H1 (cell line): Measurements from ENCODE around the gene ASXL3. TPM values are rescaled to one million over a fixed set of nuclear protein-coding genes. Genes with fewer than 3 reads are reported as not detected.

Source experiments
- CTCF ChIA-PET: fragments of 300-600 bp; sonication (Branson Sonifier 250); formaldehyde crosslinking; loops from one replicate; lab custom pipeline; 2021; ENCODE audit not compliant: partially characterized antibody; lab: Charles Lee
- POLR2A ChIA-PET: fragments of 300-600 bp; sonication (Branson Sonifier 250); formaldehyde crosslinking; loops from one replicate; lab custom pipeline; 2021; ENCODE audit warnings: inconsistent platforms; ENCODE audit not compliant: partially characterized antibody; lab: Charles Lee
- DNase-seq, 2 experiments: peaks; one replicate each; pipeline versions ENCODE4 v3.0.0 to v3.0.0-alpha.2; 2010 to 2022; ENCODE audit warnings: low spot score in 2 of 2, low read depth in 1 of 2, mixed read lengths in 1 of 2
- FAIRE-seq: peaks from 2 replicates; lab custom pipeline; 2011; peaks lifted over from hg19 to GRCh38; lab: Jason Lieb, UNC
- H2AFZ ChIP-seq: 2 replicates; pipeline ENCODE4 v1.8.1; 2012; ENCODE audit warnings: low read length, inconsistent platforms
- H2AK5ac ChIP-seq: 2 replicates; pipeline ENCODE4 v1.6.1; 2013; ENCODE audit warnings: low read depth, low read length
- H2BK120ac ChIP-seq: replicated peaks from 2 replicates; pipeline ENCODE3; 2013; ENCODE audit warnings: low read depth, low read length, inconsistent platforms
- H2BK12ac ChIP-seq: 2 replicates; pipeline ENCODE4 v1.6.1; 2013; ENCODE audit warnings: low read depth, low read length
- H2BK15ac ChIP-seq: 2 replicates; pipeline ENCODE4 v1.6.1; 2013; ENCODE audit warnings: low read length
- H2BK20ac ChIP-seq: 2 replicates; pipeline ENCODE4 v1.6.1; 2013; ENCODE audit warnings: low read length
- H2BK5ac ChIP-seq: 2 replicates; pipeline ENCODE4 v1.6.1; 2013; ENCODE audit warnings: low read depth, low read length
- H3K14ac ChIP-seq: 2 replicates; pipeline ENCODE4 v1.6.1; 2013; ENCODE audit warnings: inconsistent platforms; ENCODE audit not compliant: insufficient read length
- H3K18ac ChIP-seq: 2 replicates; pipeline ENCODE4 v1.6.1; 2013; ENCODE audit warnings: low read length; ENCODE audit errors: extremely low read depth
- H3K23ac ChIP-seq: 2 replicates; pipeline ENCODE4 v1.6.1; 2013; ENCODE audit warnings: inconsistent platforms; ENCODE audit not compliant: insufficient read length
- H3K23me2 ChIP-seq: 2 replicates; pipeline ENCODE4 v1.6.1; 2013; ENCODE audit warnings: low read depth, low read length
- H3K27ac ChIP-seq: 2 replicates; pipeline ENCODE4 v1.6.1; 2011; ENCODE audit warnings: low read depth, low read length, inconsistent platforms
- H3K27me3 ChIP-seq, 4 experiments: replicated peaks in 1 of 4; 1 replicate in 1 of 4; 2 replicates in 3 of 4; pipeline versions ENCODE4 v1.6.1 to v1.8.1; 2011 to 2013; ENCODE audit warnings: low read length in 3 of 4, mild to moderate bottlenecking in 3 of 4, inconsistent platforms in 2 of 4, mixed read lengths in 2 of 4, moderate library complexity in 1 of 4; ENCODE audit not compliant: control insufficient read depth in 3 of 4, insufficient read depth in 3 of 4; ENCODE audit errors: extremely low read depth in 1 of 4
- H3K36me3 ChIP-seq, 4 experiments: 2 replicates each; pipeline versions ENCODE4 v1.6.1 to v1.8.1; 2011 to 2013; ENCODE audit warnings: mild to moderate bottlenecking in 4 of 4, low read length in 3 of 4, moderate library complexity in 2 of 4, control low read depth in 1 of 4, inconsistent platforms in 1 of 4; ENCODE audit not compliant: insufficient read depth in 4 of 4, control insufficient read depth in 2 of 4
- H3K4ac ChIP-seq: replicated peaks from 2 replicates; pipeline ENCODE3; 2013; ENCODE audit warnings: low read length, low read depth, mixed read lengths, inconsistent platforms; ENCODE audit not compliant: insufficient read length
- H3K4me1 ChIP-seq, 4 experiments: replicated peaks in 1 of 4; 1 replicate in 1 of 4; 2 replicates in 3 of 4; pipeline versions ENCODE4 v1.6.1 to v1.8.1; 2011 to 2013; ENCODE audit warnings: low read length in 3 of 4, inconsistent platforms in 2 of 4, mixed read lengths in 1 of 4; ENCODE audit not compliant: insufficient read depth in 4 of 4, control insufficient read depth in 3 of 4
- H3K4me2 ChIP-seq, 2 experiments: 2 replicates each; pipeline versions ENCODE4 v1.6.1 to v1.8.1; 2011 to 2013; ENCODE audit warnings: low read depth in 2 of 2, low read length in 2 of 2, control low read depth in 1 of 2, inconsistent platforms in 1 of 2, mild to moderate bottlenecking in 1 of 2; ENCODE audit not compliant: insufficient read depth in 1 of 2
- H3K4me3 ChIP-seq, 4 experiments: fragments of 200-600, 300-600 bp in 1 of 4; sonication (generic), shearing (Covaris generic), sonication (Bioruptor Twin) in 1 of 4; 2 replicates each; pipeline versions ENCODE4 v1.5.1 to v1.8.1; 2011 to 2016; ENCODE audit warnings: low read length in 4 of 4, low read depth in 3 of 4, control low read depth in 2 of 4, inconsistent platforms in 2 of 4, mild to moderate bottlenecking in 2 of 4, mixed read lengths in 1 of 4, moderate library complexity in 1 of 4; ENCODE audit not compliant: insufficient read depth in 2 of 4; ENCODE audit errors: extremely low read depth in 1 of 4
- H3K56ac ChIP-seq: replicated peaks from 2 replicates; pipeline ENCODE3; 2013; ENCODE audit warnings: low read depth, mild to moderate bottlenecking, mixed read lengths, low read length, inconsistent platforms; ENCODE audit not compliant: insufficient read length
- H3K79me1 ChIP-seq: 2 replicates; pipeline ENCODE4 v1.6.1; 2013; ENCODE audit warnings: low read depth, low read length, control low read depth
- H3K79me2 ChIP-seq, 2 experiments: 2 replicates each; pipeline versions ENCODE4 v1.6.1 to v1.8.1; 2012 to 2013; ENCODE audit warnings: low read length in 2 of 2, mild to moderate bottlenecking in 2 of 2, inconsistent platforms in 1 of 2; ENCODE audit not compliant: insufficient read depth in 2 of 2, control insufficient read depth in 1 of 2
- H3K9ac ChIP-seq, 4 experiments: replicated peaks in 1 of 4; 1 replicate in 1 of 4; 2 replicates in 3 of 4; pipeline versions ENCODE4 v1.6.1 to v1.8.1; 2011 to 2013; ENCODE audit warnings: low read depth in 3 of 4, low read length in 3 of 4, control low read depth in 2 of 4, mild to moderate bottlenecking in 2 of 4, moderate library complexity in 2 of 4, inconsistent platforms in 1 of 4; ENCODE audit errors: extremely low read depth in 1 of 4
- H3K9me3 ChIP-seq, 2 experiments: 2 replicates each; pipeline versions ENCODE4 v1.6.1 to v1.8.1; 2012 to 2013; ENCODE audit warnings: mild to moderate bottlenecking in 2 of 2, moderate library complexity in 2 of 2, control low read depth in 1 of 2, inconsistent platforms in 1 of 2, low read depth in 1 of 2, low read length in 1 of 2, mixed read lengths in 1 of 2; ENCODE audit not compliant: insufficient read depth in 2 of 2
- H4K20me1 ChIP-seq, 2 experiments: replicated peaks in 1 of 2; 2 replicates each; pipeline versions ENCODE3 to v1.8.1; 2011 to 2013; ENCODE audit warnings: inconsistent platforms in 2 of 2, low read length in 2 of 2, mild to moderate bottlenecking in 1 of 2; ENCODE audit not compliant: insufficient read depth in 2 of 2, control insufficient read depth in 1 of 2
- H4K5ac ChIP-seq: 2 replicates; pipeline ENCODE4 v1.6.1; 2013; ENCODE audit warnings: low read length, low read depth, mixed read lengths, inconsistent platforms; ENCODE audit not compliant: insufficient read length
- H4K8ac ChIP-seq: 2 replicates; pipeline ENCODE4 v1.8.0; 2013; ENCODE audit warnings: mild to moderate bottlenecking, moderate library complexity, low read length, inconsistent platforms; ENCODE audit not compliant: insufficient read depth; ENCODE audit errors: extremely low read depth
- H4K91ac ChIP-seq: replicated peaks from 2 replicates; pipeline ENCODE3; 2013; ENCODE audit warnings: low read length, mixed read lengths, inconsistent platforms; ENCODE audit not compliant: insufficient read length
- EZH2 ChIP-seq: fragments of 200-600 bp; sonication (generic); IDR thresholded peaks from 2 replicates; pipeline ENCODE4 v1.7.1; 2012; ENCODE audit warnings: low read depth, mild to moderate bottlenecking, moderate library complexity, low read length, inconsistent platforms; ENCODE audit not compliant: severe bottlenecking
- GTF2F1 ChIP-seq: IDR thresholded peaks from 2 replicates; pipeline ENCODE4 v1.6.1; 2012; ENCODE audit warnings: low read depth, low read length, improper control_type of control experiment, borderline replicate concordance
- KDM4A ChIP-seq: IDR thresholded peaks from one replicate; pipeline ENCODE4 v1.7.1; 2012; ENCODE audit warnings: low read depth, mild to moderate bottlenecking, moderate library complexity, low read length, inconsistent platforms; ENCODE audit not compliant: severe bottlenecking
- NANOG ChIP-seq: IDR thresholded peaks from 2 replicates; pipeline ENCODE4 v1.6.1; 2011; ENCODE audit warnings: low read length, low read depth, mild to moderate bottlenecking, inconsistent platforms; ENCODE audit not compliant: insufficient read depth, poor library complexity, severe bottlenecking
- PHF8 ChIP-seq: fragments of 200-600 bp; sonication (generic); conservative IDR thresholded peaks from 2 replicates; pipeline ENCODE4 v1.7.1; 2012; ENCODE audit warnings: low read depth, mild to moderate bottlenecking, inconsistent platforms, low read length, moderate library complexity
- RFX5 ChIP-seq: IDR thresholded peaks from 2 replicates; pipeline ENCODE4 v1.6.1; 2011; ENCODE audit warnings: low read depth, low read length, improper control_type of control experiment, borderline replicate concordance
- RXRA ChIP-seq: IDR thresholded peaks from 2 replicates; pipeline ENCODE4 v1.6.1; 2011; ENCODE audit warnings: low read depth, mild to moderate bottlenecking, low read length, moderate library complexity; ENCODE audit not compliant: insufficient read depth
- SIX5 ChIP-seq: IDR thresholded peaks from 2 replicates; pipeline ENCODE4 v1.6.1; 2011; ENCODE audit warnings: mild to moderate bottlenecking, low read depth, low read length
- SP2 ChIP-seq: IDR thresholded peaks from 2 replicates; pipeline ENCODE4 v1.6.1; 2012; ENCODE audit warnings: mild to moderate bottlenecking, low read length, inconsistent platforms
- SUZ12 ChIP-seq: fragments of 200-600 bp; sonication (generic); IDR thresholded peaks from 2 replicates; pipeline ENCODE4 v1.6.1; 2012; ENCODE audit warnings: mild to moderate bottlenecking, inconsistent platforms, low read length, moderate library complexity, mixed read lengths
- TCF12 ChIP-seq: IDR thresholded peaks from 2 replicates; pipeline ENCODE4 v1.6.1; 2011; ENCODE audit warnings: low read depth, mild to moderate bottlenecking, low read length
- ZNF274 ChIP-seq: IDR thresholded peaks from 2 replicates; pipeline ENCODE4 v1.7.0; 2012; ENCODE audit warnings: low read length, borderline replicate concordance; ENCODE audit errors: extremely low read depth
- WGBS, 2 experiments: shearing (Covaris generic) in 1 of 2; methylation state at CpG; one replicate each; pipeline versions ENCODE4 v1.1.6 to v1.1.7; 2013 to 2015; ENCODE audit warnings: low lambda C conversion rate in 2 of 2, mixed read lengths in 2 of 2, inconsistent platforms in 1 of 2, low coverage in 1 of 2, missing lambda C conversion rate in 1 of 2; ENCODE audit not compliant: insufficient replicate concordance in 2 of 2, insufficient coverage in 1 of 2, insufficient read length in 1 of 2; ENCODE audit errors: extremely low coverage in 1 of 2, missing lambda C conversion rate in 1 of 2; 5-methylcytosine and 5-hydroxymethylcytosine counted together
- polyA plus RNA-seq, 7 experiments: library from polyadenylated mRNA; depleted of rRNA in 3 of 7; stranded (reverse) in 5 of 7; unstranded in 2 of 7; fragments of >200 nt in 5 of 7; fragments of 200-250 nt in 2 of 7; gene quantifications; 1 replicate in 5 of 7; 2 replicates in 1 of 7; 4 replicates in 1 of 7; pipeline versions ENCODE4 v1.2.1 to v1.2.3, GENCODE V29; 2011 to 2013; ENCODE audit warnings: missing spikeins in 2 of 7, mixed read lengths in 2 of 7
- total RNA-seq: library from RNA; stranded (reverse); fragmentation: NEBNext Ultra II Directional; extraction: Animal tissue kit (Norgen Biotek cat#: 25700); gene quantifications from 2 replicates; pipeline ENCODE4 v1.2.1, GENCODE V29; 2021
- TF ChIP-seq, protein P1 (sequence below): IDR thresholded peaks from 2 replicates; pipeline ENCODE4 v1.6.1; 2012; ENCODE audit warnings: inconsistent platforms
- TF ChIP-seq, protein P2 (sequence below): IDR thresholded peaks from 2 replicates; pipeline ENCODE4 v1.6.1; 2011; ENCODE audit warnings: low read depth, mild to moderate bottlenecking, low read length; ENCODE audit not compliant: insufficient read depth

The ASXL3 gene
- total and polyA plus RNA-seq, 2 of the 8 experiments (the other 6 are each of a cell fraction or from before 2014, with no cell fraction given): 0.08 to 1.3 TPM

DNA sequence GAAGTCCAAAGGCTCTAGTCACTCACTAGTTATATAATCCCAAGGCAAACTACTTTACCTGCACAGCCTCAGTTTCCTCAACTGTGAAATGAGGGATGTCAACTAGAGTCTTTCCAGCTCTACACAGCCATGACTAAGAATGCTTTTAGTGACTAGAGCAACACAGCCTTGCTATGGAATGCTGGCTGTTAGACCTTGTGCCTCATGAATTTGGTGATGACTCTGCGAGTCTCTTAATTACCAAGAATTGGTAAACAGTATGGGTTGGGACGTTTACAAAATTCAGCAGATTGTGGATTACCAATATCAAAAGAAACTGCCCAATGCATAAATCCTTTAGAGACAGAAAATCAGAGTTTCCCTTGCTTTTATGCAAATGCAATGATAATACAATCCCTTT is 163.7 kb downstream of the ASXL3 start:
- Histone ChIP-seq H3K23me2 (no peaks in the 10 kb centered on the region), H3K4me2 (no peak overlapping the region), H3K56ac (no peak overlapping the region), H2BK120ac (no peak overlapping the region), H3K9ac (no peak overlapping the region), H3K4me3 (no peak overlapping the region), H2BK15ac (no peak overlapping the region), H3K9me3 (no peaks in the 10 kb centered on the region), H3K27me3 (no peaks in the 10 kb centered on the region), H2AFZ (no peak overlapping the region), H3K18ac (no peak overlapping the region), H2AK5ac (no peak overlapping the region), H3K27ac (no peak overlapping the region), H4K20me1 (no peaks in the 10 kb centered on the region), H3K79me1 (no peaks in the 10 kb centered on the region), H2BK12ac (no peak overlapping the region), H3K36me3 (no peaks in the 10 kb centered on the region), H2BK20ac (no peak overlapping the region), H3K14ac (no peak overlapping the region), H3K79me2 (no peaks in the 10 kb centered on the region), H4K91ac (no peak overlapping the region), H4K8ac (no peak overlapping the region), H3K4ac (no peak overlapping the region), H4K5ac (no peak overlapping the region), H2BK5ac (no peak overlapping the region), H3K23ac (no peak overlapping the region), H3K4me1 (no peaks in the 10 kb centered on the region; a peak in 1 of 7 replicates)
- CTCF ChIA-PET: interaction anchor here (0.6 kb wide), 1 partner anchor 9 kb away, joined by 6 read pairs; no protein-coding TSS in a partner anchor
- DNase-seq: no peak
- WGBS, 2 experiments: 95% methylated on average over 2 of the region's 2 CpGs; no CpG with 5 or more reads in 1 of the 2 experiments
- POLR2A ChIA-PET: no interaction called here
- no peak for FAIRE-seq
- no peak for TF ChIP-seq TCF12
- TF ChIP-seq SUZ12: no peak
- TF ChIP-seq ZNF274: no peak
- no peak for TF ChIP-seq KDM4A
- TF ChIP-seq, protein P1, sequence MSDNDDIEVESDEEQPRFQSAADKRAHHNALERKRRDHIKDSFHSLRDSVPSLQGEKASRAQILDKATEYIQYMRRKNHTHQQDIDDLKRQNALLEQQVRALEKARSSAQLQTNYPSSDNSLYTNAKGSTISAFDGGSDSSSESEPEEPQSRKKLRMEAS: no peak
- TF ChIP-seq GTF2F1: no peak
- no peak for TF ChIP-seq RFX5
- no peak for TF ChIP-seq SP2
- TF ChIP-seq, protein P2, sequence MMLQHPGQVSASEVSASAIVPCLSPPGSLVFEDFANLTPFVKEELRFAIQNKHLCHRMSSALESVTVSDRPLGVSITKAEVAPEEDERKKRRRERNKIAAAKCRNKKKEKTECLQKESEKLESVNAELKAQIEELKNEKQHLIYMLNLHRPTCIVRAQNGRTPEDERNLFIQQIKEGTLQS: no peak
- TF ChIP-seq SIX5: no peak
- TF ChIP-seq RXRA: no peak
- no peak for TF ChIP-seq NANOG
- no peak for TF ChIP-seq PHF8
- no peak for TF ChIP-seq EZH2
